ENCODE results near the gene GPRIN2. TPM values are rescaled to one million over a fixed set of nuclear protein-coding genes. Genes with fewer than 3 reads are reported as not detected.
"Not testable (repeated sequence)": the region's sequence is repeated elsewhere in the genome, so short reads cannot be mapped to it uniquely, and the experiment has no call there.

GPRIN2 gene
- total RNA-seq, 1 donor from 2014 or later: 0.41 TPM

DNA sequence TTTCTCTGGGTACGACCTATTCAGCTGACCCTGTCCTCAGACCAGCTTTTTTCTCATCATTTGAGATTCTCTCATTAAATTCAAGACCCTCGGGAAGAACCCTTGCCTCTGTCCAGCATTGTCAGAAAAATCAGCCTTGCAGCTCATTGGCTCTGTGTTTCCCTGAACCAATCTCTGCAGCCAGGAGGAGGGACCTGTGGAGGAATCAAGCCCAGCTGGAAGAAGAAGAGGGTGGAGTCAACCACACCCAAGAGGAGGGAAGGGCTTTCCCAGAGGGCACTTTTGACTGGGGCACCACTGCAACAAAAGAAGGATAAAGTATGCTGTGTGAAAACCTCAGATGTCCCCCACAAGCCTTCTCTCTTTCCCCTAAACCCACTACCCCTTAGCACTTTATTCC is 14.2 kb upstream of the GPRIN2 start:
- not testable (repeated sequence) for DNase-seq (ENCODE audit: extremely low read depth, low read depth, low spot score)

DNA sequence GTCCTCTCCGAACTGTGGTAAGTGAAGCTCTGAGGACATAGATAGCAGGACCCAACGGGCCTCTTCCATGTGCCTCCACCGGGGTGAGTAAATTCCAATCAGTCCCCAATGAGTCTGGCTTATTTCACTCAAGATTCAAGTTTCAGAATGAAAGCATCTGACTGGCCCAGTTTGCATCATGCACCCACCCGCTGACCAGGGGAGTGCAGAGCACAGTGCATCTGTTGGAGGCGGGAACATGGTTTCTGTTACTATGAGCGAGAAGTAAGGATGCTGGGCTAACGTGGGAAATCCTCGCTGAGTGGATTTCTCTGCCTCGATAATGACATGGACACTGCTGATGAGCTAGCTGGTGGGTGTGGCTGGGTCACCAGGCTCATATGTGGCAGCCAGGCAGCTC is 10.7 kb upstream of the GPRIN2 start:
- not testable (repeated sequence) for DNase-seq (ENCODE audit: extremely low read depth, low read depth, low spot score)

DNA sequence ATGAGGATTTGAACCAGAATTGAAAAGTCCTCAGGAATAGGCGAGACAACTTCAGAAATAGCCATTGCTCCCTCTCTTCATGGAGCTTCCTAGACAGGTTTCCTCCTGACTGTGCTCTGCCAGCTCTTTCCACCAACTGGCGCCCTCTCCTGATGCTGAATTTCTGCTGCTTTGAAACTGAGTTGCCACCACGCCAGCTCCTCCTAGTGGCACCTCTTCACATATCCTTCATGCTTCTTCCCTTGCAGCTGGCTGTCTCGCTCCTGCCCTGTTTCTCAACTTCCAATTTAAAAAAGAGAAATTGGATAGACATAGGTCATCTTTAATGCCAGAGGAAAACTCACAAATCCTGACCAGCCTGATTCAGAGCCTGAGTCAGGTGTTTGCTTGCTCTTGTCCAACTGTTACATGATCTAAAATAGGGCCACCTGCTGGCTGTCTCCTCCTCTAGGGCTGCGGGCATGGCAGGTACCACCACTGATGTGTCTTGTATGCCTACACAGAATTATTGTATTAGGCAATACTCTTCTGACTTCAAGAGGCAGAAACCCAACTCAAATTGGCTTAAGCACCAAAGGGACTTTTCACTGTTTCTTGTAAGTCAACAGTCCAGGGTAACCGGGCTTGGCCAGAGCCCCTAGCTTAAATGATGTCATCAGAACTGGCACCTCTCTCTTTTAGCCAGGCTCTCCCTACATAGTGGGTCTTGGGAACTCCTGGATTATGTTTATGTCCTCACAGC is 9.3 kb upstream of the GPRIN2 start:
- peak; percentile 44 for DNase-seq (ENCODE audit: extremely low read depth, low read depth, low spot score)

DNA sequence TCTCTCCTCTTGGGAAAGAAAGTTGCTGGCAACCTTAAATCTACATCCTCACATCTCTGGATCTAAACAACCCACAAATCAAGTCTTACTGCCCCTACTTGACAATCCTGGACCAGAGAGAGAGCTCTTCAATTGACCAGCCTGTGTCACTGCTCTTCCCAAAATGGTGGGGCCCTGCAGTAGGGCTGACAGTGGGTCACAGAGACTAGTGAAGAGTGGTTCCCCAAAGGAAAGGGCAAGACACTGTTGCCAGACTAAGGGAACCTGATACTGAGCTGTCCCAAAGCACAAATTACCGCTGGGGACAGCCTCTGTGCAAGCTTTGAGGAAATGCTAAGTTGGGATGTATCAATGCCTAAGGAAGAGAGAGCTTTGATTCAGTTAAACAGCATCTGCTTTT is 4.5 kb upstream of the GPRIN2 start:
- DNase-seq (ENCODE audit: extremely low read depth, low read depth, low spot score): no peak

DNA sequence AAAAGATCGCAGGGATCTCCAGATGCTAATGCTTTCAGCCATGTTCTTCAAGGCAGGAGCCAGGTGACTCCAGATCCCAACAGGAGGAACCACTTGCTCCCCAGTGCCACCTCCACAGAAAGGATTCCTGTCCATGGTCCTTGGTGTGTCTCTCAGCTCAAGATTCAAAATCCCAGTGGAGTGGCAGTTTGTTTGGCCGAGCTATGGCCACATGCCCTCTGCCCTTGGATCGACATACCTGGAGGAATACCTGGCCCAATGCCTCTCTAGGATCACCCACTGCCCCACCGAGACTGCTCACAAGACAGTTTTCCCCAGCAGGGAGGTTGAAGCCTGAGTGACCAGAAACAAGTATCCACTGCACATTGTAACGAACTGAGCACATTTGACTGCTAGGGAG is 3.9 kb upstream of the GPRIN2 start:
- no peak for DNase-seq (ENCODE audit: extremely low read depth, low read depth, low spot score)

DNA sequence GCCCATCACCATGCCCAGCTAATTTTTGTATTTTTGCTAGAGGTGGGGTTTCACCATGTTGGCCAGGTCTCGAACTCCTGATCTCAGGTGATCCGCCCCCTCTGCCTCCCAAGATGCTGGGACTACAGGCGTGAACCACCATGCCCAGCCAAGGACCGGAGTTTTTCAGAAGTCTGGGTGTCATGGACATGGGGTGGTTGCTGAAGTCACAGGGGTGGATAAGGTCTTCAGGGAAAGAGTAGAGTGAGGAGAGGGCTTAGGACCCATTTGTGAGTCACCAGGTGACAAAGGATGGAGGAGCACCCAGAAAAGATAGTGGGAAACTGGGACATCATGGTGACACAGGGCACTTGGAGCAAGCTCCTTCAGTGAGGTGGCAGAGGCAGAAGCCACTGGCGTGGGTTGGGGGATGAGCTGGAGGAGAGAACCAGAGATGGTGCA is 2.8 kb upstream of the GPRIN2 start:
- no peak for DNase-seq (ENCODE audit: extremely low read depth, low read depth, low spot score)

DNA sequence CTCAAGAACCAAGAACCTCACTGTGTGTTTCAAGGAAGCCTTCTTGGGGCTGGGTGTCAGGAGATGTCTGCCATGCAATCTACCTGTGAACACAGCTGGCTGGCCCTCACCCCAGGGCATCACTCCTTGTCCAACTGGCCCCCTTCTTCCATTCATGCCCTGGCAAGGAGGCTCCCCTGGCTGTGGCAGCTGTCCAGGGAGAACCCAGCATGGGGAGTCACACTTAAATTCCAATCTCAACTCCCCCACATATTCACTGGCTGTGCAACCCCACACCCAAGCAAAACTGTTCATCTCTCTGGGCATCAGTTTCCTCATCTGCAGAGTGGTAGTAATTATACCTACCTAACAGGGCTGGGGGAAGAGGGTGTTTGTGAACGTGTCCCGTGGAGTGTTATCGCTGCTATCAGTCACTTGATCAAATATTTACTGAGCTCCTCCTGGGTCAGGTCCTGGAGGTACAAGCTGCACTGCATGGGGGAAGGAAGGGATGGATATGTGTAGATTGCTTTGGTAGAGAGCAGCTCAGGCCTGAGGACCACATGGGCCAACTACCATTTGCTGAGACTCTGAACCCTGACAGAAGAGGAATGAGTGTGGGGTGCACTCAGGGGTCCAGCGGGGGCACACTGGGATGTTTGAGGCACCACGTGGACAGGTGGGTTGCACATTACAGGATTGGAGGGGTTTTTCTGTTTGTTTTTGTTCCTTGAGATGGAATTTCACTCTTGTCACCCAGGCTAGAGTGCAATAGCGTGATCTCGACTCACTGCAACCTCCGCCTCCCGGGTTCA is 2.1 kb upstream of the GPRIN2 start:
- no peak for DNase-seq (ENCODE audit: extremely low read depth, low read depth, low spot score)

DNA sequence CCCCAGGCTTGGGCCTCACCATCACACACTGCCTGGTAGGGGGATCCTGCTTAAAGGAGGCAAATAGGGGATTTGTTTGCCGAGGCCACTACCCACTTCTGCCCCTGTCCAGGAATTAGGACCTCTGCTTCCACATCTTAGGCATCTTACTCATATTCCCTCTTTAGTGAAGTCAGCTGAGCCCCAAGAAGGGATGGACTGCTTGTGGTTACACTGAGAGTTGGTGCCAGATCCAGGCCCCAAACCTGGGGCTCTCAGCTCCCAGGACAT is 1.6 kb upstream of the GPRIN2 start:
- no peak for DNase-seq (ENCODE audit: extremely low read depth, low read depth, low spot score)

DNA sequence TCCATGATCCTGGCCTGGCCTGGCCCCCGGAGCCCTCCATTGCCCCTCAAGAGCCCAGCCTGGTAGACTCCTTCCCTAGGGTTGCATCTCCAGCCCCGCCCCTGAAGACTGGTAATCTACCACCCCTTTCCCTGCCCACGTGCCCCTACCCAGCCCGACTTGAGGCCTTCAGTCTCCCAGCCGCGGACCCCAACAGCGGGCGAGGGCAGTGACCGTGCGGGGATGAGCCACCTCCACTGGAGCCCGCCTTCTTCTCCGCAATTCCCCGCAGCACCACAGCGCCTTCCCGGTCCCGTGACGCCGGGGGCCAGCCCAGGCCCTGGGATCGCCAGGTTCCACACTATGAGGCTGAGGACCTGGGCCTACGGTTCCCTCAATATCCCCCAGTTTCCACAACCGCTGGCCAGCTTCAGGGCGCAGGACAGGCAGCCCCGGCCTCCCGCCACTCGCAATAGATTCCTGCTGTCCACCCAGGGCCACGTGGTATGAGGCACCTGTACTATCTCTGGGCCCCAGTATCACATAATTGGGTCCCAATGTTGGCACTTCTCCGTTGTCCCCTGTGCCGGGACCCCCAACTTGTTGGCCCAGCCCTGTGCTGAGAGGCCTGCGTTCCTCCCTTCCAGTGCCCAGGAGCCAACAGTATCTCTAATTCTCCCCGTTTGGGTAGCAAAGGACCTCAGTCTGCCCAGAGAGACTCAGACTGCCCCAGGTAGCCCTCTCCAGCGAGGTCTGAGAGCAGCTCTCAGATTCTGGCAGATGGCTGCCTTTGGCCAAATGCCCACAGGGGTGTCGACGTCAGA is 1.1 kb upstream of the GPRIN2 start:
- DNase-seq (ENCODE audit: extremely low read depth, low read depth, low spot score): no peak

DNA sequence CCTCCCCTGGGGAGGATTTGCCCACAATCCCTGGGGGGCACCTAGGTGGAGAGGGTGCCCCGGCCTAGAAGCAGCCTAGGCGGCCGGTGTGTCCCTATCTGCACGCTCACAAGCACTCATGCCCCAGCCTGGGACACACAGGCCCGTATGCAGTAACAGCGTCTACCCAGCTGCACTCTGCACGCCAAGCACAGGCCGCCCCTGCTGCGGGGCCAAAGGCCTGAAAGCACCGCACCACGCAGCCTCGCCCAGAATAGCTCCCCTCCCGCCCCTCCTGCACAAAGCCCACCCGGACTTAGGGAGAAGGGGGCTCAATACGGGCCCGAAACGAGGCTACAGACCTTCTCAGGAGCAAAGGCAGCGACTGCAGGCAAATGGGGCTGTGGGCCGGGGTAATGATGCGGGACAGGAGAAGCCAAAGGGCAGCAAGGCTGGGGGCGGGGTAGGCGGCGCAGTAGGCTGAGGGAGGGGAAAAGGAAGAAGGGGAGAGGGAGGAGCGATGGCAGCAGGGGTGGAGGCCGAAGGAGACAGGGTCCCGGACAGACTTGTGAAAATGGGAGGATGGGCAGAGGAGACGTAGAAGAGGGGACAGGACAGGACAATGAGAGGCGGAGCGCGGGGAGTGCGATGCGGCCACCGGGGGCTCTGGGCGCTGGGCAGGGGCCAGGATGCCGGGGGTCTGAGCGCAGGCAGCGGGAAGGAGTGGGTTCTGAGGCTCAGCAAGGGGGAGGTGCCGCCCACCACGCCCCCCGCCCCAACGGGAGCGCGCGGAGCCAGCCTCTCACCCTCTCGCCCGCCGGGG is 544 bp downstream of the GPRIN2 start:
- DNase-seq (ENCODE audit: extremely low read depth, low read depth, low spot score): no peak

DNA sequence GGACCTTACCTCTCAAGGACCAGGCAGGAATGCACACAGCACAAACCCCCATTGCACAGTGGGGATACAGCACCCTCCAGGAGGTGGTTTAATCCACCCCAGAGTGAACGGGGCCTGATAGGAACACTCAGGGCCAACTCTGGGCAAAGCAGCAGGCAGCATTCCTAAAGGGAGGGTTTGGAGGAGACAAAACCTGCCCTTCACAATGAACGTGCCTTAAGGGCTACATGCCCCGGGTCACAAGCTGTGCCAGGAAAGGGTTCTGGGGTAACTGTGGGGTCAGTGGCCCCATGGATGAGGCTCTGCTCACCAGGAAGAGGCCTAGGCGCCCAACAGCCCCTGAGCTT is 1.1 kb downstream of the GPRIN2 start:
- DNase-seq (ENCODE audit: extremely low read depth, low read depth, low spot score): no peak

DNA sequence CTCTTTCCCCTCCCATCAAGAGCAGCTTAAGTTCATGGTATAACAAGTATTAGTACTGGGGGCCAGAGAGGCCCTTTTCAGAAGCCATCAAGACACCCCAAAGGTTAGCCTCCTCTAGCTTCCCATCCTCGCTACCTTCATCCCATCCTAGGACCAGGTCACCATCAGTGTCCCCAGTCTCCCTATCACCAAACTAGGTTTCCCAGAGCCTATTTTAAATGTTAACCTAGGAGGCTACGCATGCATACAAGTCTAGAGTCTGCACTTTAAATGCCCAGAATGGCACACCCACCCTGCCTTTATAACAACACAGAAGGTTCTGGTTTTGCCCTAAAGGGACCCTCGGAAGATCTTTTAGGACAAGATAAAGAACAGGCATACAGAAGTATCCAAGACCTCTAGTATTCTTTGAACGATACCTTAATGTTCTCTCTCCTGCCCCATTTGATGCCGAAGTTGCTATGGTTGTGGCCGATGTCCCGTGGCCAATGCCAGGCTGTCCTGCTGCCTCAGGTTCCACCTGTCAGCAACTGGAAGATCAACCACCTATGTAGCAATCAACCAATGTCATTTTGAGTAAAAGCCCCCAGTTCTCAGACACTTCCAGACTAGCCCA is 2.2 kb downstream of the GPRIN2 start:
- no peak for DNase-seq (ENCODE audit: extremely low read depth, low read depth, low spot score)

DNA sequence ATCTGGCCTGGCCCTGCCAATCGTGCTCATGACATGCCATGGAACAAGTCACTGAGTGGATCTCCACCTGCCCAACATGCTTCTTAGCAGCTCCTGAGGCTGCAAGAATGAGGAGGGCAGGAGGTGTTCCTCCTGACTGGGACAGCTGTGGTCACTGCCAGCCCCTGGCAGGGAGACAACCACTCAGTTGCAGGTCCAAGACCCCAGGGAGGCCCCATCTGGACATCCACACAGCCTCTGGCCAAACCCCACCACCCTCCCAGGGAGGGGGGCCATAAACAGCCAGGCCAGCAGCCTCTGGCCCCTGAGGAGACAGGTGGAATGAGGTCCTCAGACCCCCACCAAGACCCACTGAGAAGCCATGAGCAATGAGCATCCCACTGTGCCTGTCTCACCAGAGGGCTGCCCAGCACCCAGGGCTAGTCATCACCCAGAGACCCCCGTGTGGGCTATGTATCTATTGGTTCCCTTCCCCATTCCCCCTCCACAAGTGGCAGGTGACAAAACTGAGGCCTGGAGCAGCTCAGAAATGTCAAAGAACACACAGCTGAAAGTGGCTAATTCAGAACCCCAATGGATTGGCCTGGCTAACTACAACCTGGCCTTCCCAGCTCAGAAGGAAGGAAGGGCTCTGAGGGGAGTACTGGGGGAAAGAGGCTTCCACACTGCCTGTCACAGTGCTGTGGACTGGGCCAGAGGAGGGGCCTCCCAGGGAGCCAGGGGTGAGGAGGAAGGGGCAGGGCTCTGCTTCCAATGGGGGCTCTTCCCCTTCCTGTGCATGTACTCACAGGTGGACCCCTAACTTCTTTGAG is 3.0 kb downstream of the GPRIN2 start:
- no peak for DNase-seq (ENCODE audit: extremely low read depth, low read depth, low spot score)

DNA sequence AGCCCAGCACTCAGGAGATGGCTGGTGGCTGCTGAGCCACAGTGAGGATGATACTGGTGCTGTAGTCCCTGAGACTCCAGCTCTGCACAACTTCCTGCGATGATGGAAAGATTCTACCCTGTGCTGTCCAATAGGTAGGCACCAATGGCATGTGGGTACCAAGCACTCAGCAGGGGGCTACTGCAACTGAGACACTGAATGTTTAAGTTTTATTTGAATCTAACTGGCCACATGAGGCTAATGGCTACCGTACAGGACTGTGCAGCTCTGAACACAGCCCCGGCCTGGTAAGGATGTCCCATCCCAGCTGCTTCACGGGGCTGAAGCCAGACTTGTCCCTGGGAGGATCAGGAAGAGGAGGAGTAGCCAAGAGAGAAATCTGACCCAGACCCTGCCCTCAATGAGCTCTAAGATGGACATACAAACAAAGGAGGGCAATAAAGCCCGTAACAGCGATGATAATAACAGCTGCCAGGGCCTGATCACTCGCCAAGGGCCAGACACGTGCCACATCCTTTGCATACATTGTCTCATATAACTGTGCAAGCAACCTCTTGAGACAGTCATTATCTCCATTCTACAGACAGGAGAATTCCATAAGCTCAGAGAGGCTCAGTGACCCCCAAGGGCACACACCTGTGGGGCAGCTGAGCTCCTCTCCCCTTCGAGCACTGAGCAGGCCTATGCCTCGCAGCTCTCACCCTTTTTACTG is 3.8 kb downstream of the GPRIN2 start:
- no peak for DNase-seq (ENCODE audit: extremely low read depth, low read depth, low spot score)

DNA sequence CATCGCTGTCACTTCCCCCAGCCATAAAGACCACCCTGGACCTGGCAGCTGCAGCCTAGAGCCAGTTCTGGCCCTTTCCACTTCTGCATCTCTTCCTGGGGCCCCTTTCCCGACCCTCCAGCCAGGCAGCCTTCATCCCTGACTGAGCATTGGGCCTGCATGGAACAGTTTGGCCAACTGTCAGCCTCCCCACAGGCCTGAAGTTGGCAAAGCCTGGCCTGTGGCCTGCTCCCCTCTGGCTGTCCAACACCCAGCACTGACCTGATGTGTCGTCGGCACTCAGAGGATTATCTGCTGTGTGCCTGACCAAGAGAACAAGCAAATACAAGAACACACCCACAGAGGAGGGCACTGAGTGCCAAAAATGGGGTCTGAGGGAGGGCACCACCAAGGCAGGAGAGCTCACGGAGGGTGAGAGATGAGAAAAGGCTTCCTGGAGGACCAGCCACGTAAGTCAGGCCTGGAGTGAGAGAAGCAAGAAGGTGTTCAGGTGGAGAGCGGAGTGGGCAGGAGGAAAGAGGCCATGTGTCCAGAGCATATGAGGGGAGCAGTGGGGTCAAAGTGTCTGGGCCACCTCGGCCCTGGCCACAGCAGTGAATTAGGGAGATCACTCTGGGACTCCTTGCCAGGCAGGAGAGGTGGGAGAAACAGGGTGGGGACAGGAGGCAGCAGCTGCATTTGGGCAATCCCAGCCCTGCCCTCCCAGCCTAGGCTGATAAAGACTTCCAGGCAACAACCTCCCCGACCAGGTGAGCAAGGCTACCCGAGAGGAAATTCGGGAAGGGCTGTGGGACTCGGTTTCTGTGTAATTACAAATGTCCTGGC is 4.5 kb downstream of the GPRIN2 start:
- no peak for DNase-seq (ENCODE audit: extremely low read depth, low read depth, low spot score)

DNA sequence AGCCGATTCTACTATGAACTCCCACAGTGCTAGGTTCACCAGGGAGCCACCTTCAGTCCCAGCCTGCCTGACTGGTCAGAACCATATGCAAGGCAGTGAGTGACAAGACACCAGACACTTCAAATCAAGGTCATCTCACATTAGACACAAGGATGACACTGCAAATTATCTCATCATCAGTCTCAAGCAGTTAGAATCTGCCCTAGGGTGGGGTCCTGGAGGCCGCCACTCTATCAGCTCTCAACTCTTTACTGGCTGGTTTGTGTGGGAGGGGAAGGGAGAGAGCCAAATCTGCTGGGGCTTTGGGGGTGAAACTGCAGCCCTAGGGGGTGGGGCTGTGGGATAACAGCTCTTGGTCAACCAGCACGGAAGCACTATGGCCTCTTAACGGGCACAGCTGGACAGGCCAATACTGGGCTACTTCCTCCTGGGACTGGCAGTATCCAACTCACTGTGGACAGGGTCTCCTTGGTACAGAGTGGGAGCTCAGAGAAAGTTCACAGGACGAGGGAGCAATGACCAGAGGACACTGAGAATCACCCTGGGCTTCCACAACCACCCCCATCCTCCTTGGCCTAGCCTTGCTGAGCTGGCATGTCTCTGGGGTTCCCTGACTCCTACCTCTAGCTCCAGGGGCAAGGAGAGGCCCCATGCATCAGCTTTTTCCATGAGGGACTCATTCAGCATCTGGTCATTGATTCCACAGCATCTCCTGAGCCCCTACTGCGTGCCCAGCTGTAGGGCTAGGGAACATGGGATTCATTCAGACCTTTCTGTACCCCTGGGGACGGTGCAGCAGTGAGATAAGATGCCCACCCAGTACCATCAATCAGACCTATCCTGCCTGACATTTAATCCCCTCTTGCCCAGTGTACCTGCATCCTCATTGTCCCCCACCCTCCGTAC is 5.4 kb downstream of the GPRIN2 start:
- no peak for DNase-seq (ENCODE audit: extremely low read depth, low read depth, low spot score)

DNA sequence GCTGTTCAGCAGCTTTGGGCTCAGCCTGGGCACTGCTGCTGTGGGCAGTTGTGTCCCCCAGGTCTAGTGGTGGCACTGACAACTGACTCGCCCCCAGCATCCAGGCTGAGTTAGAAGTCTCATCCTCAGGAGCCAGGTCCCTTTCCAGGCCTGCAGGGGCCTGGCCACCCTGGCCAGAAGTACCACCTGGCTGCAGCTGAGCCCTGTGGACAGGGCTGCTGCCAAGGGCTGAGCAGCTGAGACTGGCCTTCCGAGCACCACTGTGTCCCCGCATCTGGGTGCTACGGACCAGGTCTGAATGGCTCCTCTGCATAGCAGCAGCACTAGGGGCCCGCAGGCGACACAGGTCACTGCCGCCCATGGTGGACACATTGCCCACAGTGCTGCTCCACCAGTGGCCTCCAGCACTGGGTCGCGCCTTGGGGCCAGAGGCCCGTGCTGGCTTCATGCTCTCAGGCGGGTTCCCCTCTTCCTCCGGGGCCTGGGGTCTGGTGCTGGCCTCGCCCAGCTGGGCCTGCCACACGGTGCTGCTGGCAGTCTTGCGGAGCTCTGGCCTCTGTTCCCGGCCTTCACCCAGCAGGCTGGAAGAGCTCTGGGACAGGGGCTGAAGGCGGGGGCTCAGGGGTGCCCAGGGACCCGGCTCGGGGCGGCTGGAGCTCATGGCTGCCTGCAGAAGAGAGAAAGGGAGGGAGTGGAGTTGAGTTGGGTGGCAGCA is 6.2 kb downstream of the GPRIN2 start:
- no peak for DNase-seq (ENCODE audit: extremely low read depth, low read depth, low spot score)
